Rectal smooth muscle tissue (tissue), 1 donor: Measurements from ENCODE around the gene RAD51B.
"Not testable (repeated sequence)": the region's sequence is repeated elsewhere in the genome, so short reads cannot be mapped to it uniquely, and the experiment has no call there.

Experiments used
- H3K27ac ChIP-seq: one replicate; pipeline ENCODE4 v1.7.0; 2013; ENCODE audit warnings: low read depth, low read length, inconsistent platforms
- H3K27me3 ChIP-seq: one replicate; pipeline ENCODE4 v1.7.0; 2013; ENCODE audit warnings: low read length; ENCODE audit not compliant: control insufficient read depth, insufficient read depth
- H3K36me3 ChIP-seq: one replicate; pipeline ENCODE4 v1.7.0; 2013; ENCODE audit warnings: low read length; ENCODE audit not compliant: control insufficient read depth, insufficient read depth
- H3K4me1 ChIP-seq: one replicate; pipeline ENCODE4 v1.7.0; 2013; ENCODE audit warnings: low read length; ENCODE audit not compliant: control insufficient read depth, insufficient read depth
- H3K4me3 ChIP-seq: one replicate; pipeline ENCODE4 v1.7.0; 2013; ENCODE audit warnings: low read length
- H3K9ac ChIP-seq: one replicate; pipeline ENCODE4 v1.7.0; 2013; ENCODE audit warnings: low read length

The RAD51B gene

GRCh38 chr14:68088451-68088854 lies 268.9 kb downstream of the RAD51B start:
- Histone ChIP-seq H3K27ac (peak overlapping the region; percentile 85), H3K27me3 (no peaks in the 10 kb centered on the region), H3K36me3 (no peaks in the 10 kb centered on the region), H3K4me3 (peak overlapping the region; percentile 48), H3K4me1 (peaks cover 15% of the 10 kb centered on the region), H3K9ac (no peak overlapping the region)

DNA sequence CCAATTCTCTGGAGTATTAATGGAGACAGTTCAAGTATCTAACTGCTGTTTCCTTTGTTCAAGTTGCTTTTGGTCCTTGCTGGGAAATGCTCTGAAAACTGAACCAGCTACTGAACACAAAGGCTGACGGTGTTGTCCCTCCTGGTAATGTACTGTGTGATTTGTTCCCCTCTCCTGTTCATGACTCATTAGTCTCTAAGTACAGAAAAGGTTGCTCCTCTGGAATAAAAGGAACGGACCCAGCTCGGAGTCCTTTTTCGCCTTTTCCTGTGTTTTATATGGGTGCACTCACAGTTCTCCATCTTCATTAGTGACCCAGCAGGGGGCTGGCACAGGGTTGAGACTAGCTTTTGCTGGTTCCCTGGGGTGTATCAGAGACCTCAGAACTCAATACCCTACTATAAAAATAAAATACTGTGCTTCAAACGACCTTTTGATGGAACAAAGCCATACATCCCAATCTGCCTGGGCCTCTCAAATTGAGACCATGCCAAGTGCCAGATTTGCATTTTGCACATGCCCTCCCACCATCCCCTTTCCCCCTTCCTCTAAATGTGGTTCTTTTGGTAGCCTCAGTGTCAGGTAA lies 269.7 kb downstream of the RAD51B start:
- no peak overlapping the region for H3K4me3 ChIP-seq
- no peaks in the 10 kb centered on the region for H3K36me3 ChIP-seq
- no peak overlapping the region for H3K9ac ChIP-seq
- peak overlapping the region; percentile 85 for H3K27ac ChIP-seq
- no peaks in the 10 kb centered on the region for H3K27me3 ChIP-seq
- peaks cover 15% of the 10 kb centered on the region for H3K4me1 ChIP-seq

DNA sequence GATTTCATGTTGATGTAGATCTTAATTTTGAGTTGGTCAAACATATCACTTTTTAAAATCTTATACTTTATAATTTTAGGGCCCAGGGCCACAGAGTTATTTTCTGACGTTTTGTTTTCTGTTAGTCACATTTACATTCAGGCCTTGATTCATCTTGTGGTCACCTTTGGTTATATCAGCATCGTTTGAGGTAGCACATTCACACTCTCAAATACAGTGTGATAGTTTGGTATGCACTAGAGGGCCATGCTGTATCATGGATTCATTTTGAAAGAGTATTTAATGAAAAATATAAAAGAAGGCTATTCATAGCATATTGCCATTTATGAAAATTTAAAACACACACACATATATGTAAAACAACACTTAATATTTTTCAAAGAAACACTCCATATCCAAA lies 274.6 kb downstream of the RAD51B start:
- Histone ChIP-seq H3K9ac (no peak overlapping the region), H3K27ac (no peak overlapping the region), H3K27me3 (no peaks in the 10 kb centered on the region), H3K4me3 (no peak overlapping the region), H3K4me1 (peaks cover 21% of the 10 kb centered on the region), H3K36me3 (no peaks in the 10 kb centered on the region)

- H3K27ac ChIP-seq = peak overlapping the region; percentile 29
- H3K27me3 ChIP-seq = no peaks in the 10 kb centered on the region
- H3K36me3 ChIP-seq = no peaks in the 10 kb centered on the region
- no peak overlapping the region for H3K9ac ChIP-seq
- peaks cover 22% of the 10 kb centered on the region for H3K4me1 ChIP-seq
- no peak overlapping the region for H3K4me3 ChIP-seq
These were observed 275.2 kb downstream of the RAD51B start for GRCh38 chr14:68094752-68095151.

DNA sequence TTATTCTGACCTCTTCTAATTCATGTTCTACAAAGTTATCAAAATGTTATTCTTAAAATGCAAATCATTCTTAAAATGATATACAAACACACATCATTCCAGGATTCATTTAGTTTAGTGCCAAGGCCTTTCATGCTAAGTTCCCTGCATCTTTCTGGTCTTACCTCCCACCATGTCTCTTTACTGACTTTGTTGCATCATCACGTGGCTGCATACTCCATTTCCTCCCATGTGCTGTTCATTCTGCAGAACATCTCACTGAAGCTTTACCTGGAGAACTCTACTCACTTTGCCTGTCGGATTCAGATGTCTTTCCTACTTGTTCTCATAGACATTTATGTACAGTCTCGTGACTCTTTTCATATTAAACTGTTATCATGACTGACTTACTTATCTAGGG lies 278.1 kb downstream of the RAD51B start:
- Histone ChIP-seq H3K9ac (no peak overlapping the region), H3K4me3 (no peak overlapping the region), H3K36me3 (peaks cover 2% of the 10 kb centered on the region), H3K27me3 (no peaks in the 10 kb centered on the region), H3K27ac (peak overlapping the region; percentile 93), H3K4me1 (peaks cover 27% of the 10 kb centered on the region)

DNA sequence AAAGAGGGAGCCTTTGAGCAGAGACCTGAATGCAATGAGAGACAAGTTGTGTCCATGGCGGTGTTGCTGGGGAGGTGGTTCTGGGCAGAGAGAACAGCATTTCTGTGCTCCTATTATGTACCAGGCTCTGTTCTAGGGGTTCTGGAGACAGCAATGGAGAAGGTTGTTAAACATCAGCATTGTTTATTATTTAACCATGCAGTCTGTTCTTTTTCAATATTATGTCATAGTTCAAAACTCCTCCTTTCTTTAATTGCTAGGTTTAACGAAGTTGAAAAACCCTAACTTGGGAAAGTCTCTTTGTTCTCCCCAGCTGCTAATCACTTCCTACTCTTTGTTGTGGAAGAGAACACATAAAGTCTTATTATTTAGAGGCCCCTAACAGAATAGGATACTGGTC lies 279.3 kb downstream of the RAD51B start:
- Histone ChIP-seq H3K4me3 (no peak overlapping the region), H3K36me3 (peaks cover 2% of the 10 kb centered on the region), H3K27ac (peak overlapping the region; percentile 93), H3K27me3 (no peaks in the 10 kb centered on the region), H3K9ac (no peak overlapping the region), H3K4me1 (peaks cover 34% of the 10 kb centered on the region)

DNA sequence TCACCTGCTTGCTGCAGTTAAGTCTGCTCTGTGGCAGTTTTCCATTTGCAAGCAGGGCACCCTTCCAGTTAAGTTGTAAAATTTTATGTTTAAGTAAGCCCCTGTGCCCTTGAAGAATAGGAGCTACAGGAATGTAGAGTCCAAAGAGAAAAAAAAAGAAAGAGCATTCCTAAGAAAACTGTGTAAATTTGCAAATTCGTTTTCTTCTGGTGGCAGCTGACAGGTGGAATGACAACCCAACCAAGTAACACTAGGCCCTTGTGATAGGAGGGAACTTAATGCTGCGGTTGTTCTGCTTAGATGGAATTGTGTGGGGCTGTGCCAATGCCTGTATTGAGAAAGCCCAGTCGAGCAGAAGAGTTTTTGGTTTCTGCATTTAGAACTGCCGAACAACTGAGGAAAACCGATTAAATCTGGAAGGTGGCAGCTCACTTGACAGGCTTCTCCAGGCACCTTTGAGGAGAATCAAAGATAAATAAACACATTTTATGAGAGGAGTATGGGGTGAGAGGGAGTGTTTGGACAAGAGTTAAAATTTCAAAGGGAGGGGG lies 280.0 kb downstream of the RAD51B start:
- H3K36me3 ChIP-seq = peaks cover 2% of the 10 kb centered on the region
- peaks cover 37% of the 10 kb centered on the region for H3K4me1 ChIP-seq
- H3K4me3 ChIP-seq = no peak overlapping the region
- no peaks in the 10 kb centered on the region for H3K27me3 ChIP-seq
- no peak overlapping the region for H3K9ac ChIP-seq
- peak overlapping the region; percentile 93 for H3K27ac ChIP-seq

DNA sequence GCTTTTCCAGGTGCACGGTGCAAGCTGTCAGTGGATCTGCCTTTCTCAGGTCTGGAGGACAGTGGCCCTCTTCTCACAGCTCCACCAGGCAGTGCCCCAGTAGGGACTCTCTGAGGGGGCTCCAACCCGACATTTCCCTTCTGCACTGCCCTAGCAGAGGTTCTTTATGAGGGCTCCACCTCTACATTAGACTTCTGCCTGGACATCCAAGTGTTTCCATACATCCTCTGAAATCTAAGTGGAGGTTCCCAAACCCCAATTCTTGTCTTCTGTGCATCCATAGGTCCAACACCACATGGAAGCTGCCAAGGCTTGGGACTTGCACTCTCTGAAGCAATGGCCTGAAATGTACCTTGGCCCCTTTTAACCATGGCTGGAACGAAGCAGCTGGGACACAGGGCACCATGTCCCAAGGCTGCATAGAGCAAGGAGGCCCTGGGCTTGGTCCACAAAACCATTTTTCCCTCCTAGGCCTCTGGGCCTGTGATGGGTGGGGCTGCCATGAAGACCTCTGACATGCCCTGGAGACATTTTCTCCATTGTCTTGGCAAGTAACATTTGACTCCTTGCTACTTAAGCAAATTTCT lies 282.2 kb downstream of the RAD51B start:
- not testable (repeated sequence) for H3K36me3 ChIP-seq, H3K9ac ChIP-seq, H3K27me3 ChIP-seq, H3K4me3 ChIP-seq
- Histone ChIP-seq H3K4me1 (peaks cover 49% of the 10 kb centered on the region), H3K27ac (peak overlapping the region; percentile 93)

DNA sequence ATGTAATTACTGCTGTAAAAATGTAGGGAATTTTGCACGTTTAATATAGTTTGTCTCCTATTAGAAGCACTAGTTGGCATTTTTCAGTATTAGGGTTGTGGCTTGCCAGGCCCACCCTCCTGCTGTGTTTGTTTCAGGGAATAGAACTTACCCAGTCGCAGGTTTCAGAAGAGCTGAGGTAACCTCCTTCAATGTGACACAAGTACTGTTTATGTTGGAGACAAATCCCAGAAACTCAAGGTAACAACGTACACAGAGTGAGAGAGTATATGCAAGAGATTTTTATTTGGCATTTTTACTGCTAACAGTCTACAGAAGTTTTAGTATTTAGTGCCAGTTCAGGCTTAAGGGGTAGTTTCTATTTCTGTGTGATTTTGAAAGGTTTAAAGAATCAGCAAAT lies 284.3 kb downstream of the RAD51B start:
- H3K36me3 ChIP-seq = peaks cover 2% of the 10 kb centered on the region

DNA sequence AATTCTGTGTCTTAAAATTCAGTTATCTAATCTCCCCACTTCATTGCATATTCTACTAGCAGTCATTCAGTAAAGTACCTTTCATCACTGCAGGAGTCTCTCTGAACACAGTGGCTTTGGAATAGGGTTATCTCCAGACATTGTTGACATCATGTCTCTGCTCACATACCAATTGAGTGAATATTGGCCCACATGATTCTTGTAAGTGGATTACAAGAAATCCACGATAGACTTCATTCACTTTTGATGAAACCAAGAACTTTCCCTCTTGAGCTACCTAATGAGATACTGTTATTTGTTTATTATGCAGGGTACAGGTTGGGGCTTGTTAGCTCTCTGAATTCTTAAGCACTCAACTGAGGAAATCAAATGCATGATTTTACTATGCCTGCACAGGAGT lies 284.9 kb downstream of the RAD51B start:
- Histone ChIP-seq H3K4me3 (no peak overlapping the region), H3K27ac (peak overlapping the region; percentile 81), H3K4me1 (peaks cover 42% of the 10 kb centered on the region), H3K9ac (no peak overlapping the region), H3K27me3 (no peaks in the 10 kb centered on the region), H3K36me3 (peaks cover 2% of the 10 kb centered on the region)

More for the DNA sequence above, 284.3 kb downstream of the RAD51B start:
- H3K4me1 ChIP-seq = peaks cover 42% of the 10 kb centered on the region
- peak overlapping the region; percentile 93 for H3K27ac ChIP-seq
- no peak overlapping the region for H3K4me3 ChIP-seq
- no peaks in the 10 kb centered on the region for H3K27me3 ChIP-seq
- no peak overlapping the region for H3K9ac ChIP-seq

DNA sequence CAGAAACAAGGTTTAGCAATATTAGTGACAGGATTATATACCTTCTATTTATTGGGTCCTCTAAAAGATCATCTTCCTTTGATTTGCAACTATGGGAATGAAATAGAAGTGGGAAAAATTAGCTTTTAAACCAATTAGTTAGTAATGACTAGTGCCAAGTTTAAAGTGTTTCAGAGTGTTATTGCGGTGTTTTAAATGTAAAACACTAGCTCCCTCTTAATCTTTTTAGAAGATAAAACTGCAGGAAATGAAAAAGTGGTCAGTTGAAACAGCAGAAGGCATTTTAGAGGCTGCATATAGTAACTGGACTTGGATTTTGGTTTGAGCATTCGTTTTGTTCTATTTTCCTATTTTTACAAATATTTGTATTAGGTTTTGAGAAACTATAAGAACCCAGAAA lies 286.2 kb downstream of the RAD51B start:
- Histone ChIP-seq H3K4me1 (peaks cover 36% of the 10 kb centered on the region), H3K27me3 (no peaks in the 10 kb centered on the region), H3K27ac (peak overlapping the region; percentile 81), H3K36me3 (peaks cover 2% of the 10 kb centered on the region), H3K4me3 (no peak overlapping the region), H3K9ac (no peak overlapping the region)

DNA sequence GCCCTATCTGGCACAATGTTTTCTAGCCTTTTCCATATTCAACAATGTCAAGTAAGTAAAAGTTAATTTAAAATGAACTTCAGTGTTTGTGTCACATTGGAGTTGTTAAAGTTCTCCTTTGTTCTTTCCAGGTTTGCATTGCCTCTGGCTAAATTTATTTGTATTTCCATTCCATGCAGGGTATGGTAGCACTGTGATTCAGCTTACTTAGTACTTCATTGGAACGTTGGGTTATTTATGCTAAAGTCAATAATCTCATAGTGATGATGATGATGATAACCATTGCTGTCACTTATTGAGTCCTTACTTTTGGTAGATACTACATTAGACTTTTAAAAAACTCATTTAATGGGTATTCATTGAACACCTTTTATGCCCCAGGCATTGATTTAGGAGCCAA lies 286.9 kb downstream of the RAD51B start:
- no peak overlapping the region for H3K9ac ChIP-seq
- H3K4me1 ChIP-seq = peaks cover 41% of the 10 kb centered on the region
- peaks cover 2% of the 10 kb centered on the region for H3K36me3 ChIP-seq
- no peaks in the 10 kb centered on the region for H3K27me3 ChIP-seq
- H3K27ac ChIP-seq = peak overlapping the region; percentile 72
- H3K4me3 ChIP-seq = no peak overlapping the region

DNA sequence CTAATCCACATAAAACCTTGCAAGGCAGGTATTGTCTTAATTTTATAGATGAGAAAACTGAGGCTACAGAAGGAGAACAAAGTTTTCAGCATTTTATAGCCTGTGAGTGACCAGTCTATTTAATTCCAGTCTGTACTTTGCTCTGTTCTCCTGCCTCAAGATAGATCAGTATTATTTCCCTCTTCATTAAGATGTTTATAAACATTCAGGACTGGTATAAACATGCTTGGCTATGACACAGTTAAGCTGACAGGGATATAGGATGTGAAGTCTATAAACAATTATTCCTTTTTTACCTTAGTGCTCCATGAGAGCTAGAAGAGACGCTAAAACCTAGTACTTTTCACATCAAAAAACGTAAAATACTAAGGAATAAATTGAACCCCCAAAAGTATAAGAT lies 287.3 kb downstream of the RAD51B start:
- Histone ChIP-seq H3K4me1 (peaks cover 44% of the 10 kb centered on the region), H3K27me3 (no peaks in the 10 kb centered on the region), H3K27ac (peak overlapping the region; percentile 72), H3K9ac (no peak overlapping the region), H3K4me3 (no peak overlapping the region), H3K36me3 (no peaks in the 10 kb centered on the region)
